Measurements from ENCODE around the gene HDDC3.

HDDC3 gene

GRCh38 chr15:90931828-90932659, at the start of gene HDDC3:
HDDC3 (minus strand) TSS chr15:90932549; CDS start chr15:90932540, 9 bp downstream.
- peak; percentile 82 to 87 for DNase-seq (ENCODE audit: low read depth in 2 of 2)

GRCh38 chr15:90982135-90982534, 49.8 kb upstream of the HDDC3 start:
- DNase-seq (ENCODE audit: low read depth in 2 of 2): no peak

GRCh38 chr15:90981681-90982080, 49.3 kb upstream of the HDDC3 start:
- DNase-seq (ENCODE audit: low read depth in 2 of 2): no peak

- no peak for DNase-seq (ENCODE audit: low read depth in 2 of 2)
These were observed 47.2 kb upstream of the HDDC3 start for GRCh38 chr15:90979582-90979981.

- DNase-seq (ENCODE audit: low read depth in 2 of 2): no peak
These were observed 41.9 kb upstream of the HDDC3 start for GRCh38 chr15:90974216-90974615.

- no peak for DNase-seq (ENCODE audit: low read depth in 2 of 2)
These were observed 39.8 kb upstream of the HDDC3 start for GRCh38 chr15:90972133-90972532.

- no peak for DNase-seq (ENCODE audit: low read depth in 2 of 2)
These were observed 37.9 kb upstream of the HDDC3 start for GRCh38 chr15:90970274-90970673.

- DNase-seq (ENCODE audit: low read depth in 2 of 2): no peak
These were observed 36.1 kb upstream of the HDDC3 start for GRCh38 chr15:90968434-90968833.

- DNase-seq (ENCODE audit: low read depth in 2 of 2): no peak
These were observed 34.9 kb upstream of the HDDC3 start for GRCh38 chr15:90967206-90967605.

- no peak for DNase-seq (ENCODE audit: low read depth in 2 of 2)
These were observed 33.9 kb upstream of the HDDC3 start for GRCh38 chr15:90966262-90966661.

- no peak for DNase-seq (ENCODE audit: low read depth in 2 of 2)
These were observed 29.7 kb upstream of the HDDC3 start for GRCh38 chr15:90962021-90962420.

- no peak for DNase-seq (ENCODE audit: low read depth in 2 of 2)
These were observed 28.1 kb upstream of the HDDC3 start for GRCh38 chr15:90960298-90961091.

GRCh38 chr15:90959894-90960293, 27.5 kb upstream of the HDDC3 start:
- DNase-seq (ENCODE audit: low read depth in 2 of 2): no peak

GRCh38 chr15:90959028-90959595, 26.8 kb upstream of the HDDC3 start:
- DNase-seq (ENCODE audit: low read depth in 2 of 2): no peak

GRCh38 chr15:90957791-90958190, 25.4 kb upstream of the HDDC3 start:
- no peak for DNase-seq (ENCODE audit: low read depth in 2 of 2)

- no peak for DNase-seq (ENCODE audit: low read depth in 2 of 2)
These were observed 24.9 kb upstream of the HDDC3 start for GRCh38 chr15:90957031-90957790.

GRCh38 chr15:90956274-90957030, 24.1 kb upstream of the HDDC3 start:
- peak in 1 of 2 donors; percentile 52 for DNase-seq (ENCODE audit: low read depth in 2 of 2)

- no peak for DNase-seq (ENCODE audit: low read depth in 2 of 2)
These were observed 23.4 kb upstream of the HDDC3 start for GRCh38 chr15:90955624-90956273.

- peak; percentile 90 to 91 for DNase-seq (ENCODE audit: low read depth in 2 of 2)
These were observed 22.6 kb upstream of the HDDC3 start, which contains the start of gene RCCD1 for GRCh38 chr15:90954712-90955623. RCCD1 (plus strand) TSS chr15:90954884; CDS start chr15:90956735, 1,851 bp downstream.

Data from stimulated activated CD4-positive, alpha-beta T cell treated with anti-CD3 and anti-CD28 coated beads, Interleukin-15, amount 100 ng/mL, for 48 hours (primary cell).